Measurements from ENCODE around the gene BRIX1. TPM values are rescaled to one million over a fixed set of nuclear protein-coding genes. Genes with fewer than 3 reads are reported as not detected.

The BRIX1 gene
- total and polyA plus RNA-seq, 2 experiments from 2014 or later, result 39.7 to 45.8 TPM

DNA sequence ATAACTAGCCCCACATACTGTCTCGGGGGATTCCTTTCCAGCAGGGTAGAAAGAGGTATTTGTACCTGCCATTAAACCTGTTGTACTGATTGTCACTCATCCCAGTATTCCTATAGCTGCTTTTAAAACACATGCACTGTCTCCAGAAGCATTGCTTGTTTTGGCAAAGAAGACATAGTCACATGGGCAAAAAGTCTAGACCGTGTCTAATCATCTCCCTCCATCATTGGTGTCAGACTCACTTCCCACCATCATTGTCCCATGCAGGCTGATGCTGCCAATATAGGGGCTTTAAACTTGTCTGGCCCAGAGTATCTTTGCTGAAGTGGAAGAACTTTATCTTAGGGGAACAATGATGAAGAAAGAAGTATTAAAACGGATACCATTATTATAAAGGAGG is 26.4 kb downstream of the BRIX1 start:
- H3K27ac ChIP-seq, result no peak overlapping the region
- WGBS, 2 experiments (ENCODE audit: low coverage in 1 of 2, low lambda C conversion rate in 2 of 2, missing lambda C conversion rate in 2 of 2), result 75 to 82% methylated on average over 3 of the region's 3 CpGs
- H2AFZ ChIP-seq, result no peak overlapping the region
- peaks cover 24% of the 10 kb centered on the region for H3K79me2 ChIP-seq (ENCODE audit: insufficient read depth)
- no peak overlapping the region for H3K4me2 ChIP-seq (ENCODE audit: unreplicated experiment)
- H3K9ac ChIP-seq, result no peak overlapping the region
- H3K9me3 ChIP-seq (ENCODE audit: low read depth), result no peaks in the 10 kb centered on the region
- H3K36me3 ChIP-seq (ENCODE audit: low read depth), result peaks cover 56% of the 10 kb centered on the region
- no peak for DNase-seq
- no peaks in the 10 kb centered on the region for H3F3A ChIP-seq (ENCODE audit: insufficient read depth)
- no peaks in the 10 kb centered on the region for H3K4me1 ChIP-seq (ENCODE audit: insufficient read depth)
- no peak overlapping the region for H3K4me3 ChIP-seq
- H3K9me2 ChIP-seq (ENCODE audit: insufficient read depth), result no peaks in the 10 kb centered on the region
- H4K20me1 ChIP-seq (ENCODE audit: insufficient read depth), result no peaks in the 10 kb centered on the region
- TF ChIP-seq EZH2 (IDR thresholded peaks at IDR 0.05; ENCODE audit: insufficient read depth, poor library complexity, severe bottlenecking), result no peak
- no peak for TF ChIP-seq EZH2phosphoT487 (IDR thresholded peaks at IDR 0.05; ENCODE audit: insufficient read depth, low read depth)
- in situ Hi-C loops (cut with MboI), result no loop called here
- no peaks in the 10 kb centered on the region for H3K27me3 ChIP-seq (replicated peaks; ENCODE audit: insufficient read depth)

DNA sequence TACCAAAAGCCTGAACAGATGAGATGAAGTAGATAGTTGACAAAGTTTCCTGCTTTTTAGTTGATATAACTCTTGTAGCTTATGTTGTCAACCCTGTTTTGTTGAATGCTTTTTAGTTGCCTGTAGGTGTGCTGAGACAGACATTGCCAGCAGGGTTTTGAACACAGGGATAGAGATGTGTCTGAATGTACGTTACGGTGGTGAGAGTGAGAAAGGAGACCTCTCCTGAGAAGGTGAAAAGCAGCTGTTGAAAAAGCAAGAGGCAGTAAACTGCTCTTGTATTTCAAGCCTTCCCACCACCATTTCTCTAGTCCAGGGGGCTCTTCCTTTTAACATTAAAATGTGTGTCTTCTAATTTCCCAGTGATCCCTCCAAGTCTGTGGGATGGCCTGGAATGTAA is 28.5 kb downstream of the BRIX1 start:
- Histone ChIP-seq H4K20me1 (ENCODE audit: insufficient read depth) (no peaks in the 10 kb centered on the region), H3K9me2 (ENCODE audit: insufficient read depth) (no peaks in the 10 kb centered on the region), H3K27me3 (replicated peaks; ENCODE audit: insufficient read depth) (no peaks in the 10 kb centered on the region), H3K4me3 (no peak overlapping the region), H3F3A (ENCODE audit: insufficient read depth) (no peaks in the 10 kb centered on the region), H3K4me2 (ENCODE audit: unreplicated experiment) (no peak overlapping the region), H3K9me3 (ENCODE audit: low read depth) (no peaks in the 10 kb centered on the region), H3K9ac (no peak overlapping the region), H3K36me3 (ENCODE audit: low read depth) (peaks cover 50% of the 10 kb centered on the region), H2AFZ (no peak overlapping the region), H3K27ac (no peak overlapping the region), H3K79me2 (ENCODE audit: insufficient read depth) (0 out of 2 replicates have a peak, but pooled peaks cover 6% of the 10 kb centered on the region), H3K4me1 (ENCODE audit: insufficient read depth) (no peaks in the 10 kb centered on the region)
- no peak for TF ChIP-seq EZH2phosphoT487 (IDR thresholded peaks at IDR 0.05; ENCODE audit: insufficient read depth, low read depth)
- TF ChIP-seq EZH2 (IDR thresholded peaks at IDR 0.05; ENCODE audit: insufficient read depth, poor library complexity, severe bottlenecking), result no peak
- DNase-seq, result no peak
- WGBS, 2 experiments (ENCODE audit: low coverage in 1 of 2, low lambda C conversion rate in 2 of 2, missing lambda C conversion rate in 2 of 2), result 90 to 98% methylated on average over 2 of the region's 2 CpGs
- in situ Hi-C loops (cut with MboI), result no loop called here

DNA sequence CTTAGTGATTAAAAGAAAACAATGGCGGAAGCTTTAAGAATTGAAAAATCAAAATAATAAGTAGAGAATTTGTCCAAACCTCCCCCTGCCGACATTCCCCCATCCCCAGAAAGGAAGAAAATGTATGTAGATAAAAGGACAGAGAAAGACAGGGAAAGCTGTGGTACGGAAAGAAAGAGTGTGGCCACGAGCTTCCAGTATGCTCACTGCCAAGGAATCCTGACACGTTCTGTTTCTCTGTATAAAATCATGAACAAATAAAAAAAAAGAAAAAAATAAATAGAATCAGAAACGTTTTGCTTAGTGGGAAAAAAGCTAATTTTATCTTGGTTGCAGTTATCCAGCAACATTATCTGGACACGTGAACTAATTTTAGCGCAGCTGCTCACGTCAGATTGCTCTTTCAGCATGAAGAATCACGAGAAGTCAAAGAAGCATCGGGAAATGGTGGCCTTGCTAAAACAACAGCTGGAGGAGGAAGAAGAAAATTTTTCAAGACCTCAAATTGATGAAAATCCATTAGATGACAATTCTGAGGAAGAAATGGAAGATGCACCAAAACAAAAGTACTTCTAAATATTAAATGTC is 29.0 kb downstream of the BRIX1 start:
- 0 out of 2 replicates have a peak, but pooled peaks cover 5% of the 10 kb centered on the region for H3K79me2 ChIP-seq (ENCODE audit: insufficient read depth)
- no peaks in the 10 kb centered on the region for H3K9me2 ChIP-seq (ENCODE audit: insufficient read depth)
- no peaks in the 10 kb centered on the region for H3K9me3 ChIP-seq (ENCODE audit: low read depth)
- no peaks in the 10 kb centered on the region for H3F3A ChIP-seq (ENCODE audit: insufficient read depth)
- no peak overlapping the region for H3K9ac ChIP-seq
- no peak for DNase-seq
- no peak overlapping the region for H3K27ac ChIP-seq
- no peaks in the 10 kb centered on the region for H3K4me1 ChIP-seq (ENCODE audit: insufficient read depth)
- WGBS, 2 experiments (ENCODE audit: low coverage in 1 of 2, low lambda C conversion rate in 2 of 2, missing lambda C conversion rate in 2 of 2), result 82 to 84% methylated on average over 11 of the region's 11 CpGs
- H2AFZ ChIP-seq, result no peak overlapping the region
- in situ Hi-C loops (cut with MboI), result no loop called here
- TF ChIP-seq EZH2phosphoT487 (IDR thresholded peaks at IDR 0.05; ENCODE audit: insufficient read depth, low read depth) (no peak), EZH2 (IDR thresholded peaks at IDR 0.05; ENCODE audit: insufficient read depth, poor library complexity, severe bottlenecking) (no peak)
- H4K20me1 ChIP-seq (ENCODE audit: insufficient read depth), result no peaks in the 10 kb centered on the region
- H3K27me3 ChIP-seq (replicated peaks; ENCODE audit: insufficient read depth), result no peaks in the 10 kb centered on the region
- H3K36me3 ChIP-seq (ENCODE audit: low read depth), result peaks cover 53% of the 10 kb centered on the region
- no peak overlapping the region for H3K4me3 ChIP-seq
- no peak overlapping the region for H3K4me2 ChIP-seq (ENCODE audit: unreplicated experiment)

DNA sequence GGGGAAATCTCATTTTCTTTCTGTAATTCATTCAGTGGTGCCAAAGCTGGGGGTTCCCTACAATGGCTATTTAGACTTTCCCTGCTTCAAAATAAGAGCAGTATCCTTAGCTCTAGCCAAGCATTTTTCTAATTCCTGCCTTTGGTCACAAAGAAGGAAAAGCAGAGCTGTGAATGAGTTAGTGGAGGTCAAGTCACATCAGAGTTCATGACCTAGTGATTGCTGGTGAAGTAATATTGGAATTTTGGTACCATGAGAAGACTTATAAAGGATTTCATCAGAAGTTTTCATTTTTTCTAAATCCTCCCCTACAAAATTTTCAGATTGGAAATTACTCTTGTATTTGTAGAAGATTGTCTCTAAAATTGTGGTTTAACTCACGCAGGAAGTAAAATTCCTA is 41.8 kb downstream of the BRIX1 start:
- no peak overlapping the region for H3K4me3 ChIP-seq
- H3K36me3 ChIP-seq (ENCODE audit: low read depth), result peaks cover 23% of the 10 kb centered on the region
- WGBS, 2 experiments (ENCODE audit: low coverage in 1 of 2, low lambda C conversion rate in 2 of 2, missing lambda C conversion rate in 2 of 2), result 92 to 96% methylated on average over 1 of the region's 1 CpG
- no peaks in the 10 kb centered on the region for H4K20me1 ChIP-seq (ENCODE audit: insufficient read depth)
- H3K9ac ChIP-seq, result peak overlapping the region; percentile 4; the same call in 1 of the 2 replicates
- DNase-seq, result peak; percentile 22
- in situ Hi-C loops (cut with MboI), result no loop called here
- peak overlapping the region; percentile 31 for H3K27ac ChIP-seq
- no peaks in the 10 kb centered on the region for H3K9me3 ChIP-seq (ENCODE audit: low read depth)
- H3K4me2 ChIP-seq (ENCODE audit: unreplicated experiment), result no peak overlapping the region
- H3K79me2 ChIP-seq (ENCODE audit: insufficient read depth), result no peaks in the 10 kb centered on the region
- TF ChIP-seq EZH2phosphoT487 (IDR thresholded peaks at IDR 0.05; ENCODE audit: insufficient read depth, low read depth), result no peak
- no peak for TF ChIP-seq EZH2 (IDR thresholded peaks at IDR 0.05; ENCODE audit: insufficient read depth, poor library complexity, severe bottlenecking)
- no peaks in the 10 kb centered on the region for H3K27me3 ChIP-seq (replicated peaks; ENCODE audit: insufficient read depth)
- H3K9me2 ChIP-seq (ENCODE audit: insufficient read depth), result no peaks in the 10 kb centered on the region
- H3F3A ChIP-seq (ENCODE audit: insufficient read depth), result peaks cover 30% of the 10 kb centered on the region
- H3K4me1 ChIP-seq (ENCODE audit: insufficient read depth), result peaks cover 21% of the 10 kb centered on the region
- H2AFZ ChIP-seq, result no peak overlapping the region
